Transverse colon (tissue), 4 donors: ENCODE measurements around the gene SLX4IP.

Experiments used
- CTCF ChIP-seq, 5 experiments: fragments of 200-600 bp in 3 of 5; fragments of 450-650 bp in 2 of 5; sonication (generic) in 3 of 5; IDR thresholded peaks; 1 replicate in 2 of 5; 2 replicates in 3 of 5; pipeline ENCODE4 v1.5.1; 2016 to 2017; ENCODE audit warnings: antibody characterized with exemption in 5 of 5, inconsistent platforms in 3 of 5, mild to moderate bottlenecking in 2 of 5, moderate library complexity in 1 of 5
- EP300 ChIP-seq: sonication (generic); formaldehyde crosslinking; IDR thresholded peaks from one replicate; pipeline ENCODE4 v1.6.1; 2017; ENCODE audit warnings: antibody characterized with exemption, low read depth
- POLR2A ChIP-seq: fragments of 450-650 bp; IDR thresholded peaks from one replicate; pipeline ENCODE4 v1.6.1; 2016; ENCODE audit warnings: antibody characterized with exemption, mild to moderate bottlenecking, moderate library complexity
- POLR2AphosphoS5 ChIP-seq, 3 donors: sonication (generic); formaldehyde crosslinking; IDR thresholded peaks; one replicate each; pipeline ENCODE4 v1.6.1; 2016; ENCODE audit warnings: antibody characterized with exemption in 3 of 3

GRCh38 chr20:10516529-10516928, 81.4 kb downstream of the SLX4IP start:
- TF ChIP-seq CTCF (IDR thresholded peaks at IDR 0.05) = no peak
- no peak for TF ChIP-seq POLR2AphosphoS5 (IDR thresholded peaks at IDR 0.05)
- no peak for TF ChIP-seq POLR2A
- TF ChIP-seq EP300 = no peak
